H1 (cell line): Measurements from ENCODE around the gene LPP. TPM values are rescaled to one million over a fixed set of nuclear protein-coding genes. Genes with fewer than 3 reads are reported as not detected.

ENCODE experiments used
- CTCF ChIA-PET: fragments of 300-600 bp; sonication (Branson Sonifier 250); formaldehyde crosslinking; loops from one replicate; lab custom pipeline; 2021; ENCODE audit not compliant: partially characterized antibody; lab: Charles Lee
- POLR2A ChIA-PET: fragments of 300-600 bp; sonication (Branson Sonifier 250); formaldehyde crosslinking; loops from one replicate; lab custom pipeline; 2021; ENCODE audit warnings: inconsistent platforms; ENCODE audit not compliant: partially characterized antibody; lab: Charles Lee
- DNase-seq, 2 experiments: peaks; one replicate each; pipeline versions ENCODE4 v3.0.0 to v3.0.0-alpha.2; 2010 to 2022; ENCODE audit warnings: low spot score in 2 of 2, low read depth in 1 of 2, mixed read lengths in 1 of 2
- FAIRE-seq: peaks from 2 replicates; lab custom pipeline; 2011; peaks lifted over from hg19 to GRCh38; lab: Jason Lieb, UNC
- H2AFZ ChIP-seq: 2 replicates; pipeline ENCODE4 v1.8.1; 2012; ENCODE audit warnings: low read length, inconsistent platforms
- H2AK5ac ChIP-seq: 2 replicates; pipeline ENCODE4 v1.6.1; 2013; ENCODE audit warnings: low read depth, low read length
- H2BK120ac ChIP-seq: replicated peaks from 2 replicates; pipeline ENCODE3; 2013; ENCODE audit warnings: low read depth, low read length, inconsistent platforms
- H2BK12ac ChIP-seq: 2 replicates; pipeline ENCODE4 v1.6.1; 2013; ENCODE audit warnings: low read depth, low read length
- H2BK15ac ChIP-seq: 2 replicates; pipeline ENCODE4 v1.6.1; 2013; ENCODE audit warnings: low read length
- H2BK20ac ChIP-seq: 2 replicates; pipeline ENCODE4 v1.6.1; 2013; ENCODE audit warnings: low read length
- H2BK5ac ChIP-seq: 2 replicates; pipeline ENCODE4 v1.6.1; 2013; ENCODE audit warnings: low read depth, low read length
- H3K14ac ChIP-seq: 2 replicates; pipeline ENCODE4 v1.6.1; 2013; ENCODE audit warnings: inconsistent platforms; ENCODE audit not compliant: insufficient read length
- H3K18ac ChIP-seq: 2 replicates; pipeline ENCODE4 v1.6.1; 2013; ENCODE audit warnings: low read length; ENCODE audit errors: extremely low read depth
- H3K23ac ChIP-seq: 2 replicates; pipeline ENCODE4 v1.6.1; 2013; ENCODE audit warnings: inconsistent platforms; ENCODE audit not compliant: insufficient read length
- H3K23me2 ChIP-seq: 2 replicates; pipeline ENCODE4 v1.6.1; 2013; ENCODE audit warnings: low read depth, low read length
- H3K27ac ChIP-seq: 2 replicates; pipeline ENCODE4 v1.6.1; 2011; ENCODE audit warnings: low read depth, low read length, inconsistent platforms
- H3K27me3 ChIP-seq, 4 experiments: replicated peaks in 1 of 4; 1 replicate in 1 of 4; 2 replicates in 3 of 4; pipeline versions ENCODE4 v1.6.1 to v1.8.1; 2011 to 2013; ENCODE audit warnings: low read length in 3 of 4, mild to moderate bottlenecking in 3 of 4, inconsistent platforms in 2 of 4, mixed read lengths in 2 of 4, moderate library complexity in 1 of 4; ENCODE audit not compliant: control insufficient read depth in 3 of 4, insufficient read depth in 3 of 4; ENCODE audit errors: extremely low read depth in 1 of 4
- H3K36me3 ChIP-seq, 4 experiments: 2 replicates each; pipeline versions ENCODE4 v1.6.1 to v1.8.1; 2011 to 2013; ENCODE audit warnings: mild to moderate bottlenecking in 4 of 4, low read length in 3 of 4, moderate library complexity in 2 of 4, control low read depth in 1 of 4, inconsistent platforms in 1 of 4; ENCODE audit not compliant: insufficient read depth in 4 of 4, control insufficient read depth in 2 of 4
- H3K4ac ChIP-seq: replicated peaks from 2 replicates; pipeline ENCODE3; 2013; ENCODE audit warnings: low read length, low read depth, mixed read lengths, inconsistent platforms; ENCODE audit not compliant: insufficient read length
- H3K4me1 ChIP-seq, 4 experiments: replicated peaks in 1 of 4; 1 replicate in 1 of 4; 2 replicates in 3 of 4; pipeline versions ENCODE4 v1.6.1 to v1.8.1; 2011 to 2013; ENCODE audit warnings: low read length in 3 of 4, inconsistent platforms in 2 of 4, mixed read lengths in 1 of 4; ENCODE audit not compliant: insufficient read depth in 4 of 4, control insufficient read depth in 3 of 4
- H3K4me2 ChIP-seq, 2 experiments: 2 replicates each; pipeline versions ENCODE4 v1.6.1 to v1.8.1; 2011 to 2013; ENCODE audit warnings: low read depth in 2 of 2, low read length in 2 of 2, control low read depth in 1 of 2, inconsistent platforms in 1 of 2, mild to moderate bottlenecking in 1 of 2; ENCODE audit not compliant: insufficient read depth in 1 of 2
- H3K4me3 ChIP-seq, 4 experiments: fragments of 200-600, 300-600 bp in 1 of 4; sonication (generic), shearing (Covaris generic), sonication (Bioruptor Twin) in 1 of 4; 2 replicates each; pipeline versions ENCODE4 v1.5.1 to v1.8.1; 2011 to 2016; ENCODE audit warnings: low read length in 4 of 4, low read depth in 3 of 4, control low read depth in 2 of 4, inconsistent platforms in 2 of 4, mild to moderate bottlenecking in 2 of 4, mixed read lengths in 1 of 4, moderate library complexity in 1 of 4; ENCODE audit not compliant: insufficient read depth in 2 of 4; ENCODE audit errors: extremely low read depth in 1 of 4
- H3K56ac ChIP-seq: replicated peaks from 2 replicates; pipeline ENCODE3; 2013; ENCODE audit warnings: low read depth, mild to moderate bottlenecking, mixed read lengths, low read length, inconsistent platforms; ENCODE audit not compliant: insufficient read length
- H3K79me1 ChIP-seq: 2 replicates; pipeline ENCODE4 v1.6.1; 2013; ENCODE audit warnings: low read depth, low read length, control low read depth
- H3K79me2 ChIP-seq, 2 experiments: 2 replicates each; pipeline versions ENCODE4 v1.6.1 to v1.8.1; 2012 to 2013; ENCODE audit warnings: low read length in 2 of 2, mild to moderate bottlenecking in 2 of 2, inconsistent platforms in 1 of 2; ENCODE audit not compliant: insufficient read depth in 2 of 2, control insufficient read depth in 1 of 2
- H3K9ac ChIP-seq, 4 experiments: replicated peaks in 1 of 4; 1 replicate in 1 of 4; 2 replicates in 3 of 4; pipeline versions ENCODE4 v1.6.1 to v1.8.1; 2011 to 2013; ENCODE audit warnings: low read depth in 3 of 4, low read length in 3 of 4, control low read depth in 2 of 4, mild to moderate bottlenecking in 2 of 4, moderate library complexity in 2 of 4, inconsistent platforms in 1 of 4; ENCODE audit errors: extremely low read depth in 1 of 4
- H3K9me3 ChIP-seq, 2 experiments: 2 replicates each; pipeline versions ENCODE4 v1.6.1 to v1.8.1; 2012 to 2013; ENCODE audit warnings: mild to moderate bottlenecking in 2 of 2, moderate library complexity in 2 of 2, control low read depth in 1 of 2, inconsistent platforms in 1 of 2, low read depth in 1 of 2, low read length in 1 of 2, mixed read lengths in 1 of 2; ENCODE audit not compliant: insufficient read depth in 2 of 2
- H4K20me1 ChIP-seq, 2 experiments: replicated peaks in 1 of 2; 2 replicates each; pipeline versions ENCODE3 to v1.8.1; 2011 to 2013; ENCODE audit warnings: inconsistent platforms in 2 of 2, low read length in 2 of 2, mild to moderate bottlenecking in 1 of 2; ENCODE audit not compliant: insufficient read depth in 2 of 2, control insufficient read depth in 1 of 2
- H4K5ac ChIP-seq: 2 replicates; pipeline ENCODE4 v1.6.1; 2013; ENCODE audit warnings: low read length, low read depth, mixed read lengths, inconsistent platforms; ENCODE audit not compliant: insufficient read length
- H4K8ac ChIP-seq: 2 replicates; pipeline ENCODE4 v1.8.0; 2013; ENCODE audit warnings: mild to moderate bottlenecking, moderate library complexity, low read length, inconsistent platforms; ENCODE audit not compliant: insufficient read depth; ENCODE audit errors: extremely low read depth
- H4K91ac ChIP-seq: replicated peaks from 2 replicates; pipeline ENCODE3; 2013; ENCODE audit warnings: low read length, mixed read lengths, inconsistent platforms; ENCODE audit not compliant: insufficient read length
- BCL11A ChIP-seq, 2 experiments: IDR thresholded peaks; one replicate each; pipeline ENCODE4 v1.6.1; 2011; ENCODE audit warnings: low read depth in 2 of 2, low read length in 2 of 2, mild to moderate bottlenecking in 2 of 2
- EZH2 ChIP-seq: fragments of 200-600 bp; sonication (generic); IDR thresholded peaks from 2 replicates; pipeline ENCODE4 v1.7.1; 2012; ENCODE audit warnings: low read depth, mild to moderate bottlenecking, moderate library complexity, low read length, inconsistent platforms; ENCODE audit not compliant: severe bottlenecking
- GTF2F1 ChIP-seq: IDR thresholded peaks from 2 replicates; pipeline ENCODE4 v1.6.1; 2012; ENCODE audit warnings: low read depth, low read length, improper control_type of control experiment, borderline replicate concordance
- KDM5A ChIP-seq: fragments of 200-600 bp; IDR thresholded peaks from 2 replicates; pipeline ENCODE4 v1.7.1; 2012; ENCODE audit warnings: mild to moderate bottlenecking, low read length, inconsistent platforms, mixed read lengths
- POLR2AphosphoS5 ChIP-seq: IDR thresholded peaks from 2 replicates; pipeline ENCODE4 v1.6.1; 2011; ENCODE audit warnings: low read depth, low read length
- RAD21 ChIP-seq, 2 experiments: IDR thresholded peaks in 1 of 2; conservative IDR thresholded peaks in 1 of 2; 2 replicates each; pipeline ENCODE4 v1.6.1; 2011; ENCODE audit warnings: low read depth in 2 of 2, low read length in 2 of 2, improper control_type of control experiment in 1 of 2, inconsistent platforms in 1 of 2, mild to moderate bottlenecking in 1 of 2, moderate library complexity in 1 of 2
- RFX5 ChIP-seq: IDR thresholded peaks from 2 replicates; pipeline ENCODE4 v1.6.1; 2011; ENCODE audit warnings: low read depth, low read length, improper control_type of control experiment, borderline replicate concordance
- RNF2 ChIP-seq: fragments of 200-900, 300-1000 bp; sonication (generic); IDR thresholded peaks from 2 replicates; pipeline ENCODE4 v1.7.1; 2016; ENCODE audit warnings: borderline replicate concordance, low read depth, mild to moderate bottlenecking, antibody characterized with exemption, low read length; ENCODE audit not compliant: poor library complexity, severe bottlenecking; ENCODE audit errors: missing control alignments
- WGBS, 2 experiments: shearing (Covaris generic) in 1 of 2; methylation state at CpG; one replicate each; pipeline versions ENCODE4 v1.1.6 to v1.1.7; 2013 to 2015; ENCODE audit warnings: low lambda C conversion rate in 2 of 2, mixed read lengths in 2 of 2, inconsistent platforms in 1 of 2, low coverage in 1 of 2, missing lambda C conversion rate in 1 of 2; ENCODE audit not compliant: insufficient replicate concordance in 2 of 2, insufficient coverage in 1 of 2, insufficient read length in 1 of 2; ENCODE audit errors: extremely low coverage in 1 of 2, missing lambda C conversion rate in 1 of 2; 5-methylcytosine and 5-hydroxymethylcytosine counted together
- polyA plus RNA-seq, 7 experiments: library from polyadenylated mRNA; depleted of rRNA in 3 of 7; stranded (reverse) in 5 of 7; unstranded in 2 of 7; fragments of >200 nt in 5 of 7; fragments of 200-250 nt in 2 of 7; gene quantifications; 1 replicate in 5 of 7; 2 replicates in 1 of 7; 4 replicates in 1 of 7; pipeline versions ENCODE4 v1.2.1 to v1.2.3, GENCODE V29; 2011 to 2013; ENCODE audit warnings: missing spikeins in 2 of 7, mixed read lengths in 2 of 7
- total RNA-seq: library from RNA; stranded (reverse); fragmentation: NEBNext Ultra II Directional; extraction: Animal tissue kit (Norgen Biotek cat#: 25700); gene quantifications from 2 replicates; pipeline ENCODE4 v1.2.1, GENCODE V29; 2021
- TF ChIP-seq, protein P1 (sequence below): IDR thresholded peaks from 2 replicates; pipeline ENCODE4 v1.6.1; 2011; ENCODE audit warnings: low read depth, mild to moderate bottlenecking, low read length; ENCODE audit not compliant: insufficient read depth
- TF ChIP-seq, protein P2 (sequence below), 3 experiments: IDR thresholded peaks; 1 replicate in 2 of 3; 2 replicates in 1 of 3; pipeline versions ENCODE4 v1.5.1 to v1.6.1; 2011; ENCODE audit warnings: low read length in 3 of 3, mild to moderate bottlenecking in 3 of 3, inconsistent platforms in 2 of 3, low read depth in 1 of 3, moderate library complexity in 1 of 3; ENCODE audit not compliant: insufficient read depth in 1 of 3; ENCODE audit errors: control extremely low read depth in 1 of 3

The LPP gene
- total and polyA plus RNA-seq, 2 of the 8 experiments (the other 6 are each of a cell fraction or from before 2014, with no cell fraction given), result 10.0 to 53.3 TPM

DNA sequence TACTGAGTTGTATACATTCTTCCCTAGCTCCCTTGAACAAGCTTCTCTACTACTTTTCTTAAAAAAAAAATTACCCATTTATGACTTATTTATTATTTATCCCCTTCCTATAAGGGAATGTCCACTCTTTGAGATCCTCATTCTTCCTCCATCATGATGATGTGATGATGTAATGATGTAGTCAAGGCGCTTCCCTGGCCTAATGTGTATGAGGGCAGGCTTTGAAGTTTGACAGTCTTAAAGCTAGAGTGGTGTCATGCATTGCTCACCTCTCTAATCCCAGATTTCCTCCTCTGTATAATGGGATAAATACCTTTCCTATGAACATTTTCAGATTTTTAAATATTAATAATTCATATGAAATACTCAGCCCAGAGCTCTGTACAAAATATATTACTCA, 531.8 kb downstream of the LPP start:
- Histone ChIP-seq H4K20me1 (no peaks in the 10 kb centered on the region), H3K4me1 (peaks cover 0 to 4% (median 3%) of the 10 kb centered on the region in 4 experiments; a peak in 3 of 7 replicates), H3K18ac (no peak overlapping the region), H3K4me2 (no peak overlapping the region), H3K79me2 (no peaks in the 10 kb centered on the region), H3K79me1 (no peaks in the 10 kb centered on the region), H3K36me3 (no peaks in the 10 kb centered on the region), H3K27ac (no peak overlapping the region), H3K56ac (no peak overlapping the region), H4K91ac (no peak overlapping the region), H3K23ac (no peak overlapping the region), H4K5ac (no peak overlapping the region), H3K4me3 (no peak overlapping the region), H2BK15ac (no peak overlapping the region), H2BK120ac (no peak overlapping the region), H3K14ac (no peak overlapping the region), H3K27me3 (no peaks in the 10 kb centered on the region), H2AFZ (no peak overlapping the region), H3K23me2 (no peaks in the 10 kb centered on the region), H4K8ac (no peak overlapping the region), H2BK20ac (no peak overlapping the region), H2BK12ac (no peak overlapping the region), H2BK5ac (no peak overlapping the region), H3K9me3 (no peaks in the 10 kb centered on the region), H3K4ac (no peak overlapping the region), H2AK5ac (no peak overlapping the region), H3K9ac (no peak overlapping the region)
- DNase-seq (no peak), FAIRE-seq (no peak)
- ChIA-PET POLR2A (no interaction called here), CTCF (interaction anchor here (0.9 to 3.4 kb wide), 6 partner anchors 10 to 947 kb away, joined by 3 to 11 read pairs (median 4); partner anchors contain the start of gene LPP)
- WGBS, 2 experiments, result 89% methylated on average over 1 of the region's 1 CpG; no CpG with 5 or more reads in 1 of the 2 experiments
- TF ChIP-seq RFX5 (no peak), KDM5A (no peak), GTF2F1 (no peak), POLR2AphosphoS5 (no peak), BCL11A (IDR thresholded peaks at IDR 0.05; ENCODE audit: low read depth in 2 of 2, low read length in 2 of 2) (no peak), RAD21 (IDR thresholded peaks at IDR 0.05 in 1 of 2, conservative IDR thresholded peaks at IDR 0.05 in 1 of 2; ENCODE audit: low read depth in 2 of 2, low read length in 2 of 2) (no peak), RNF2 (no peak), EZH2 (no peak)
- TF ChIP-seq, protein P1, sequence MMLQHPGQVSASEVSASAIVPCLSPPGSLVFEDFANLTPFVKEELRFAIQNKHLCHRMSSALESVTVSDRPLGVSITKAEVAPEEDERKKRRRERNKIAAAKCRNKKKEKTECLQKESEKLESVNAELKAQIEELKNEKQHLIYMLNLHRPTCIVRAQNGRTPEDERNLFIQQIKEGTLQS, result no peak
- TF ChIP-seq, protein P2, sequence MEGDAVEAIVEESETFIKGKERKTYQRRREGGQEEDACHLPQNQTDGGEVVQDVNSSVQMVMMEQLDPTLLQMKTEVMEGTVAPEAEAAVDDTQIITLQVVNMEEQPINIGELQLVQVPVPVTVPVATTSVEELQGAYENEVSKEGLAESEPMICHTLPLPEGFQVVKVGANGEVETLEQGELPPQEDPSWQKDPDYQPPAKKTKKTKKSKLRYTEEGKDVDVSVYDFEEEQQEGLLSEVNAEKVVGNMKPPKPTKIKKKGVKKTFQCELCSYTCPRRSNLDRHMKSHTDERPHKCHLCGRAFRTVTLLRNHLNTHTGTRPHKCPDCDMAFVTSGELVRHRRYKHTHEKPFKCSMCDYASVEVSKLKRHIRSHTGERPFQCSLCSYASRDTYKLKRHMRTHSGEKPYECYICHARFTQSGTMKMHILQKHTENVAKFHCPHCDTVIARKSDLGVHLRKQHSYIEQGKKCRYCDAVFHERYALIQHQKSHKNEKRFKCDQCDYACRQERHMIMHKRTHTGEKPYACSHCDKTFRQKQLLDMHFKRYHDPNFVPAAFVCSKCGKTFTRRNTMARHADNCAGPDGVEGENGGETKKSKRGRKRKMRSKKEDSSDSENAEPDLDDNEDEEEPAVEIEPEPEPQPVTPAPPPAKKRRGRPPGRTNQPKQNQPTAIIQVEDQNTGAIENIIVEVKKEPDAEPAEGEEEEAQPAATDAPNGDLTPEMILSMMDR (IDR thresholded peaks at IDR 0.05; ENCODE audit: control extremely low read depth in 1 of 3, insufficient read depth in 1 of 3, low read depth in 1 of 3, low read length in 3 of 3), result no peak
